Measurements from ENCODE around the gene ZNF775.

ZNF775 gene

DNA sequence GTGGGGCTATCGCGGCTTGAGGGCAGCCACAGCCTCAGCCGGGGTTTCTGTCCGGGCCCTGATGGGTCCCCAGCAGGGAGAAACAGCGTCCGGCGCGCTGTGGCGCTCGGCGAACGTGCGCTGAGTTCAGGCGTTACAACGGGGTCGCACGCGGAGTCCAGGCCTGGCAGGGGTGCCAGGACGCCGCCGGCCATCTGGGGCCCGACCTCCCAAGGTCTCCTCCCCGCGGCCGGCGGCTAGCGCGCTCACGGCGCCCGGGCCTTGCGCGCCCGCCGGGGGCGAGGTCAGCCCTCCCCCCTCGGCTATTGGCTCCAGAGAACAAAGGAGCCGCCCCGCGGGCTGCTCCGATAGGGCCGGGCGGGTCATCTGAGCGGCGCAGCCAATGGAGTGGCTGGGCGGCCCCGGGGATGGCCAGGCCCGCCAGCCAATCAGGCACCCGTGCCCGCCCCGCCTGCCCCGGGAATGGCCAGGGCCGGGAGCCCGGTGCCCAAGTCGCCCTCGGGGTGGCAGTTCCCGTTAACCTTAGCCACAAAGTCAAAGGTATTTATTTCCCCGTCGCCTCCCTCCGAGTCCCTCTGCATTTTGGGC is at the start of gene ZNF775:
TSS of gene ZNF775 (plus strand) at position 478 of the 588 bp plus-strand sequence. CDS start 9,141 bp downstream, outside the sequence.
- peak; percentile 100 for DNase-seq (ENCODE audit: low spot score)

DNA sequence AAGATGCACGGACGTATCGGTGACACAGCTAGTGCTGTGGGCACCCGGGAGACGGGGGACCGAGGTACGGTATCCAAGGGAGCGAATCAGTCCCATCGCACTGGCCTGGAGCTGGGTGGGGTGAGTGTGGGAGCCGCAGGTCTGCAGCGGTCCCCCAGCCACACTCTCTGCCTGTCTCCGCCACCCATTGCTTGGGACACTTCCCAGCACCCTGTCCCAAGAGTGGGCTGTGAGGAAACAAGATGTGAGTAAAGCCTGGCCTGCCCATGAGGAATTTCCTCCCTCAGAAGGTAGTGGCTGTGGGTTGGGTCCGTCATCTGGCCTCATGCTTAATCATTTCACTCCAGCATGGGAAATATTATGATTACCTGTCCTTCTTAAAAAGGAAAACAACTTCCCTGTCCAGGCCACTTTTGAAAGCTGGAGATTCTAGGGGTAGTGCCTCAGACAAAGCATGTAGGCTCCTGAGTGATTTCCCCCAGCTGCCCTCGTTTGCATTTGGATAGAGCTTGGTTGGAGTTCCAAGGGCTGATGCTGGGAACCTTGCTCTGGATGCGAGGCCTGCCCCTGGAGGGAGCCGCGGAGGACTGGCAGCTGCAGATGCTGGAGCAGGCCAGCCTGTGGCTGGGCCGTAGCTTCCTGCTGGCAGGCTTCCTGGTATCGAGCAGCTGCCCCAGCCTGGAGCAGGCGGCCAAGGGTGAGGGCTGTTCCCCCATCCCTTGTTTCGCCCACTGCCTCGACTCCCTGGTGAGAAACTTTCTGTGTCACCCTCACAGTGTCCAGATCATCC is 49.6 kb upstream of the ZNF775 start:
- DNase-seq (ENCODE audit: low spot score), result no peak

- DNase-seq (ENCODE audit: low spot score), result no peak
These were observed 48.8 kb upstream of the ZNF775 start for GRCh38 chr7:150330211-150330885.

- no peak for DNase-seq (ENCODE audit: low spot score)
These were observed 46.1 kb upstream of the ZNF775 start for GRCh38 chr7:150332852-150333635.

- no peak for DNase-seq (ENCODE audit: low spot score)
These were observed 45.5 kb upstream of the ZNF775 start for GRCh38 chr7:150333659-150334058.

DNA sequence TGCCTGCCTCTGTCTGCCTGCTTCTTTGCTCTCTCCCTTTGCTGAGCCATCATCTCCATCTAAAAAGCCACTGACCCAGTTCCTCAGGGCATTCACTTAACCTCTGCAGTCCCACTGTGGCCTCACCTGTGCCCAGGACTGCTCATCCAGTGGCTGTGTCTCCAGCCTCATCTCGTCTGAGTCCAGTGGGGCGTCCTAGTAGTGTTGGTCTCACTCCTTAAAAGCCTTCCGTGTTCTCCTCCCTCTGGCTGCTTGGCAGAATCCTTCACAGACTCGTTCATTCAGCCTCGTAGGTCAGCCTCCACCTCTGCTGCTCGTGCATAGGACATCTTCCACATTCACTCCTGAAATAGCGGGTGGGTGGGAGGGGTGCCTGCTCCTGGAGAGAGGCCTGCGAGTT is 45.0 kb upstream of the ZNF775 start:
- DNase-seq (ENCODE audit: low spot score), result no peak

DNA sequence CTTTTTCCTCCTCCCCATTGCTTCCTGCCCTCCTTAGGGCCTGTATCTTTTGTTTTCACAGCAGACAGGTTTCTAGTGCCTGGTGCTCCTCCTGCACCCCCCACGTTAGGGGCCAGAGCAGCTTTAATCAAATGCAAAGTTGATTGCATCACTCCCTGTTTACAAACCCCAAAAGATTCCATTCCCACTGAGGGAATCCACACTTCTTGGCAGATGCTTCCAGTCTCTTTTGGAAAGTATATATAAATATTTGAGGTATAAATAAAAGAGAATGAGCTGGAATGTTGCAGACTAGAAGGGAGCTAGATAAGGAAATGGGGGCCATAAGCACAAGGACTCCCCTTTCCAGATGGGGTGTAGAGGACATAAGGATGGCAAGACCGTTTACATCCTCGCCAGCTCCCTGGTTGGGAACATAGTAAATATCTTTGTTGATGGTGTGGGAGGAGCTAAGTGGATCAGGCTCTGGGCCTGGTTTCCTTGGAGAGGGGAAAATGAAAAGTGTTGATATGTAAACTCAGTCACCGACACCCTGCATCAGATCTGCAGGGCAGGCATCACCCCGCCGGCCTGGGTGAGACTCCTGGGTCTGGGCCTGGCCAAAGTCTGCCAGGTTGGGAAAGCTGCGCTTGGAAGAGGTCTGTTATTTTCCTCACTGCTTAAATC is 43.9 kb upstream of the ZNF775 start:
- DNase-seq (ENCODE audit: low spot score), result no peak

GRCh38 chr7:150335774-150336112 is 43.4 kb upstream of the ZNF775 start:
- no peak for DNase-seq (ENCODE audit: low spot score)

DNA sequence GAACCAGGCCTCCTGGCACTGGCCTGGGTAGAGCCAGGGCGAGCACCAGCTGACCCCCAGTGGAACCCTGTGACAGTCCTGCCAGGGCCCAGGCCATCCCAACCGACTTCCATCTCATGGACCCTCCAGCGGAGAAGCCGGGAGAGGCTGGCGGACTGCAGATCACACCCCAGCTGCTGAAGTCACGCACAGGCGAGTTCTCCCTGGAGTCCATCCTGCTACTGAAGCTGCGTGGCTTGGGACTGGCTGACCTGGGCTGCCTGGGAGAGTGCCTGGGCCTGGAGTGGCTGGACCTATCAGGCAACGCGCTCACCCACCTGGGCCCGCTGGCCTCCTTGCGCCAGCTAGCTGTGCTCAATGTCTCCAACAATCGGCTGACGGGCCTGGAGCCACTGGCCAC is 42.4 kb upstream of the ZNF775 start:
- DNase-seq (ENCODE audit: low spot score), result no peak

DNA sequence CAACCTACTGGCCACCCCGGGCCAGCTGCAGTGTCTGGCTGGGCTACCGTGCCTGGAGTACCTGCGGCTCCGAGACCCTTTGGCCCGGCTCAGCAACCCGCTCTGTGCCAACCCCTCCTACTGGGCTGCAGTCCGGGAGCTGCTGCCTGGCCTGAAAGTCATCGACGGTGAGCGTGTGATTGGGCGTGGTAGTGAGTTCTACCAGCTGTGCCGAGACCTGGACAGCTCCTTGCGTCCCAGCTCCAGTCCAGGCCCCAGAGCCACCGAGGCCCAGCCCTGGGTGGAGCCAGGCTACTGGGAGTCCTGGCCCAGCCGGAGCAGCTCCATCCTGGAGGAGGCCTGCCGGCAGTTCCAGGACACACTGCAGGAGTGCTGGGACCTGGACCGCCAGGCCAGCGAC is 42.0 kb upstream of the ZNF775 start:
- no peak for DNase-seq (ENCODE audit: low spot score)

DNA sequence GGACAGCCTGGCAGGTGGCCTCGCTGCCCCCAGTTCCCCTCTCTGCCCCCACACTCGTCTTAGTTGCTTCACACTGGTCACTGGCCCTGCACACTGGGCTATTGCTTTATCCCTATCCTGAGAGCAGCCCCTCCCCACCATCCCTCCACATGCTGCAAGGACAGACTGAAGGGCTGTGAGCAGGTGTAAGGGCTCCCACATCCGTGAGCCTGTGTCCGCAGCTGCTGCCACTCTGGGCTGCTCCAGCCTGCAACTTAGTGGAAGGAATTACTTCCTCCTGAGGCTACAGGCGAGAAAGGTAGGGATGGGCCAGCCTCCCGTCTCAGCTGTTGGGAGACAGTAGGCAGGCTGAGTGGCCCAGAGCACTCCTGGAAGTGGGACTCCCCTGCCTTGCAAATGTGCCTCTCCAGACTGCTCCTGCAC is 41.5 kb upstream of the ZNF775 start:
- no peak for DNase-seq (ENCODE audit: low spot score)

GRCh38 chr7:150338166-150338829 is 40.8 kb upstream of the ZNF775 start:
- no peak for DNase-seq (ENCODE audit: low spot score)

- no peak for DNase-seq (ENCODE audit: low spot score)
These were observed 39.7 kb upstream of the ZNF775 start for GRCh38 chr7:150339409-150339809.

- DNase-seq (ENCODE audit: low spot score), result no peak
These were observed 38.9 kb upstream of the ZNF775 start for GRCh38 chr7:150340024-150340749.

- DNase-seq (ENCODE audit: low spot score), result no peak
These were observed 38.3 kb upstream of the ZNF775 start for GRCh38 chr7:150340875-150341262.

GRCh38 chr7:150341263-150342120 is 37.6 kb upstream of the ZNF775 start, which contains the start of gene RARRES2:
Gene RARRES2 (minus strand): TSS chr7:150341629. CDS start chr7:150340609, 1,020 bp downstream.
- no peak for DNase-seq (ENCODE audit: low spot score)

- DNase-seq (ENCODE audit: low spot score), result no peak
These were observed 37.1 kb upstream of the ZNF775 start for GRCh38 chr7:150342121-150342408.

DNA sequence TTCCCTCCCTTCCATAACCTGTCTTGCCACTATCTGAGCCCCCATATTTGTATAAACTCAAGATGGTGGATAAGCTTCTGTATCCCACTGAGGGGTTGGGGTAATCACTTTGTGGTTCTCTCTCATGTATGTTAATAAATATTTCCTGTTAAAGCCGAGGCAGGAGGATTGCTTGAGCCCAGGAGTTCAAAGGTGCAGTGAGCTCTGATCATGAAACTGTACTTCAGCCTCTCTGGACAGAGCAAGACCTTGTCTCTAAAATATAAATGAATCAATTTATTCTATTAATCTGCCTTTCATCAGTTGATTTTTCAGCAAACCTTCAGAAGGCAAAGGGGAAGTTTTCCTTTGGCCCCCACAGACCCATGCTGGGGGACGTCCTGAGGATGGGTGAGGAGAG is 35.9 kb upstream of the ZNF775 start:
- DNase-seq (ENCODE audit: low spot score), result no peak

DNA sequence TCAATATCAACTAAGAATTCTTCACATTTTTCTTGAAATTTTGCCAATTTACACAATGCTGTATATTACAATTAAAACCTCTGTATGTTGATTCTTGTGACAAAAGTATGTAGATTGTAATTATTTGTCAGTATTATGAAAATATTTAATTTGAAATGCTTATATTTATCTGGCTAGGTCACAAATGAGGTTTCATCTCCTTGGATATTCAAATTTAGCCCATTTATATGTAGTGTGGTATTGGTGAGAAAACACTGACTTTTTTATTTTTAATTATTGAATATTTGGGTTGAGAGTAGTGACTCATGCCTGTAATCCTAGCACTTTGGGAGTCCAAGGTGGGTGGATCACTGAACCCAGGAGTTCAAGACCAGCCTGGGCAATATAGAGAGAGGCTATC is 34.8 kb upstream of the ZNF775 start:
- no peak for DNase-seq (ENCODE audit: low spot score)

DNA sequence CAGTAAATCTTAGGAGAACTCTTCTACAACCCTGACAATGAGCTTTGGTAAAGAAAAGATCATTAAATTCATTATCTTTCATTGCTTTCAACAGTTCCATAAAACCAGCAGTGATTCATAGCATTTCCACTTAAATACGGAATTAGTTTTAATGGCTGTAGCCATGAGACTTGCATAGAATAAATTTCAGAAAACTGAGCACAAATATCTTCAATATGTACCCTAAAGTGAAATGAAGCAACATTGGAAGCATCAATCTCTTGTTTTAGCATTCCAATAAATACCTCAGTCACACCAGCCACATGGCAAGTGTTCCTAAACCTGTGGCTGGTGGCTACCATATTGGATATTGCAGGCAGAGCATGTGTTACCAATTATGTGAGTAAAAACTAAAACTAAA is 34.1 kb upstream of the ZNF775 start:
- DNase-seq (ENCODE audit: low spot score), result no peak
